Activated naive CD4-positive, alpha-beta T cell treated with anti-CD3 and anti-CD28 coated beads for 36 hours (primary cell): ENCODE data around the gene ELF5. TPM values are rescaled to one million over a fixed set of nuclear protein-coding genes. Genes with fewer than 3 reads are reported as not detected.

Source experiments
- CTCF ChIA-PET: fragments of 350-600 bp; sonication (Branson Sonifier 250); formaldehyde crosslinking; loops from one replicate; lab custom pipeline; 2021; ENCODE audit warnings: antibody characterized with exemption; lab: Charles Lee
- DNase-seq: peaks from one replicate; pipeline ENCODE4 v3.0.0-alpha.2; 2020
- H3K27ac Mint-ChIP-seq: one replicate; pipeline ENCODE4 v1.8.0; 2021; ENCODE audit warnings: mild to moderate bottlenecking, mixed read lengths
- H3K27me3 Mint-ChIP-seq: one replicate; pipeline ENCODE4 v1.8.0; 2021; ENCODE audit warnings: low read depth, mixed read lengths
- H3K36me3 Mint-ChIP-seq: one replicate; pipeline ENCODE4 v1.8.0; 2021; ENCODE audit warnings: low read depth, mixed read lengths
- H3K4me1 Mint-ChIP-seq: one replicate; pipeline ENCODE4 v1.8.0; 2021; ENCODE audit warnings: low read depth, mixed read lengths
- H3K4me3 Mint-ChIP-seq: one replicate; pipeline ENCODE4 v1.8.0; 2021; ENCODE audit warnings: mild to moderate bottlenecking, moderate library complexity, mixed read lengths
- H3K9me3 Mint-ChIP-seq: one replicate; pipeline ENCODE4 v1.8.0; 2021; ENCODE audit warnings: mixed read lengths
- intact Hi-C: fragments of 100-400 bp; cut with micrococcal nuclease; formaldehyde crosslinking; loops from one replicate; pipeline ENCODE4 v1.15.1; 2023
- total RNA-seq, 2 experiments: library from RNA; stranded (reverse); gene quantifications; one replicate each; pipeline ENCODE4 v1.2.3, GENCODE V29; 2021

The ELF5 gene
- total RNA-seq, 2 experiments from 2014 or later: not detected

GRCh38 chr11:34483106-34483874 lies 30.3 kb downstream of the ELF5 start:
- no peak overlapping the region for H3K27ac Mint-ChIP-seq
- no peaks in the 10 kb centered on the region for H3K27me3 Mint-ChIP-seq
- CTCF ChIA-PET: no interaction called here
- no peaks in the 10 kb centered on the region for H3K4me1 Mint-ChIP-seq
- intact Hi-C loops: no loop called here
- no peak overlapping the region for H3K4me3 Mint-ChIP-seq
- DNase-seq: no peak
- H3K9me3 Mint-ChIP-seq: no peaks in the 10 kb centered on the region
- no peaks in the 10 kb centered on the region for H3K36me3 Mint-ChIP-seq

GRCh38 chr11:34481307-34481706 lies 32.3 kb downstream of the ELF5 start:
- Mint-ChIP-seq H3K9me3 (no peaks in the 10 kb centered on the region), H3K27ac (no peak overlapping the region), H3K36me3 (no peaks in the 10 kb centered on the region), H3K27me3 (no peaks in the 10 kb centered on the region), H3K4me1 (no peaks in the 10 kb centered on the region), H3K4me3 (no peak overlapping the region)
- no peak for DNase-seq
- CTCF ChIA-PET: interaction anchor here (0.6 to 1.4 kb wide), 2 partner anchors 11 to 307 kb away, joined by 5 to 6 read pairs; no protein-coding TSS in a partner anchor
- intact Hi-C loops: no loop called here

DNA sequence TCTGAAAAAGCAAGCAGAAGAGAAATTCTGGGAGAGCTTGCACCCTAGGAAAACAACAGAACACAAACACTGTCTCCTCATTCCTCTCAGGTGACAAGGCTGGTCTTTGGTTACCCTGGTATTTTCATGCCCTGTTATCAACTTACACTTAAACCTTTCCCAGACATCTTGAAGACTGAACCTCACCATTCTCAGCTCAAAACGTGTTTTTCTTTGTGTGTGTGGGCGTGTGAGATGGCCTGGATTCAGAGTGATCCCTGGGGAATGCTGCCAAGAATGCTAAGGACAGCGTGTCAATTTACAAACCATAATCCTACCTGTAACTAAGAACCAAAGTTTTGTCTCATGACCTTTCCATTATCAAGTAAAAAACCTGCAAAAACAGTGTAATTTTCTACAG lies 33.3 kb downstream of the ELF5 start:
- intact Hi-C loops: no loop called here
- CTCF ChIA-PET: interaction anchor here (0.6 to 1.0 kb wide), 4 partner anchors 8 to 119 kb away, joined by 3 to 7 read pairs (median 5); no protein-coding TSS in a partner anchor
- no peaks in the 10 kb centered on the region for H3K9me3 Mint-ChIP-seq
- no peaks in the 10 kb centered on the region for H3K36me3 Mint-ChIP-seq
- no peak for DNase-seq
- no peak overlapping the region for H3K4me3 Mint-ChIP-seq
- no peak overlapping the region for H3K27ac Mint-ChIP-seq
- no peaks in the 10 kb centered on the region for H3K27me3 Mint-ChIP-seq
- no peaks in the 10 kb centered on the region for H3K4me1 Mint-ChIP-seq

- intact Hi-C loops: no loop called here
- CTCF ChIA-PET: no interaction called here
- H3K4me3 Mint-ChIP-seq: no peak overlapping the region
- H3K27ac Mint-ChIP-seq: no peak overlapping the region
- no peak for DNase-seq
- H3K36me3 Mint-ChIP-seq: no peaks in the 10 kb centered on the region
- no peaks in the 10 kb centered on the region for H3K9me3 Mint-ChIP-seq
- no peaks in the 10 kb centered on the region for H3K27me3 Mint-ChIP-seq
- no peaks in the 10 kb centered on the region for H3K4me1 Mint-ChIP-seq
These were observed 34.5 kb downstream of the ELF5 start for GRCh38 chr11:34478845-34479663.

GRCh38 chr11:34476849-34477248 lies 36.7 kb downstream of the ELF5 start:
- intact Hi-C loops: no loop called here
- H3K4me3 Mint-ChIP-seq: no peak overlapping the region
- H3K27ac Mint-ChIP-seq: no peak overlapping the region
- H3K4me1 Mint-ChIP-seq: no peaks in the 10 kb centered on the region
- no peaks in the 10 kb centered on the region for H3K9me3 Mint-ChIP-seq
- no peaks in the 10 kb centered on the region for H3K27me3 Mint-ChIP-seq
- CTCF ChIA-PET: no interaction called here
- no peaks in the 10 kb centered on the region for H3K36me3 Mint-ChIP-seq
- DNase-seq: no peak

- intact Hi-C loops: no loop called here
- Mint-ChIP-seq H3K4me1 (no peaks in the 10 kb centered on the region), H3K9me3 (no peaks in the 10 kb centered on the region), H3K27ac (no peak overlapping the region), H3K27me3 (no peaks in the 10 kb centered on the region), H3K4me3 (no peak overlapping the region), H3K36me3 (peaks cover 4% of the 10 kb centered on the region)
- CTCF ChIA-PET: interaction anchor here (0.6 kb wide), 2 partner anchors 11 to 31 kb away, joined by 3 to 5 read pairs; no protein-coding TSS in a partner anchor
- DNase-seq: no peak
These were observed 37.9 kb downstream of the ELF5 start for GRCh38 chr11:34475656-34476055.

- Mint-ChIP-seq H3K36me3 (peaks cover 4% of the 10 kb centered on the region), H3K4me3 (no peak overlapping the region), H3K9me3 (no peaks in the 10 kb centered on the region), H3K4me1 (no peaks in the 10 kb centered on the region), H3K27me3 (no peaks in the 10 kb centered on the region), H3K27ac (no peak overlapping the region)
- intact Hi-C loops: no loop called here
- no peak for DNase-seq
- CTCF ChIA-PET: no interaction called here
These were observed 39.9 kb downstream of the ELF5 start for GRCh38 chr11:34473603-34474169.

DNA sequence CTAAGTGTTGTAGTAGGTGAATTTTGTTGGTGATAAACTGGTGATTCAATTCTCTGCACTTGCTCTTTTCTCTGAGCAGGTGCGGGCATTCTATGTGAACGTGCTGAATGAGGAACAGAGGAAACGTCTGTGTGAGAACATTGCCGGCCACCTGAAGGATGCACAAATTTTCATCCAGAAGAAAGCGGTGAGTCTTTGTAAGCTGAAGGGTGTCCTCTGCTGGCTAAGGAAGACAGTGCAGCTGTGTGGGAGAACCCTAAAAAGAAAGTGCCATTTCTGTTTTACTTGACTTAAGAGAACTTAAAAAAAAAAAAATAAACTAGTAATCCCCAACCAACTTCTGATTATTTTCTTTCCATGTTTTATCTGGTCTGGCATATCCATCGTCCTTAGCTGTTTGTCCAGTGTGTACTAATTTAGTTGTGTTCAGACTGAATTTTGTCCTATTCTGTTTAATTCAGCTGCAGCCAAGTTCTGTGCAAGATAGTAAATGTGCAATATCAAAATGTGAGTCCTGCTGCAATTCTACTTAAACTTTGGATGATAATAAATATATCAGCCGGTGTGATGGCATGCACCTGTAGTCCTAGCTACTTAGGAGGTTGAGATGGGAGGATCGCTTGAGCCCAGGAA lies 45.3 kb downstream of the ELF5 start:
- intact Hi-C loops: loop anchor here (1.0 to 10.0 kb wide), 5 partner anchors 30 to 474 kb away; partner anchors contain the start of gene CAT
- Mint-ChIP-seq H3K9me3 (peaks cover 7% of the 10 kb centered on the region), H3K27ac (no peak overlapping the region), H3K4me1 (no peaks in the 10 kb centered on the region), H3K36me3 (peaks cover 31% of the 10 kb centered on the region), H3K27me3 (no peaks in the 10 kb centered on the region), H3K4me3 (no peak overlapping the region)
- CTCF ChIA-PET: interaction anchor here (0.6 to 3.2 kb wide), 34 partner anchors 12 to 807 kb away, joined by 3 to 31 read pairs (median 4); no protein-coding TSS in a partner anchor
- DNase-seq: peak; percentile 78

DNA sequence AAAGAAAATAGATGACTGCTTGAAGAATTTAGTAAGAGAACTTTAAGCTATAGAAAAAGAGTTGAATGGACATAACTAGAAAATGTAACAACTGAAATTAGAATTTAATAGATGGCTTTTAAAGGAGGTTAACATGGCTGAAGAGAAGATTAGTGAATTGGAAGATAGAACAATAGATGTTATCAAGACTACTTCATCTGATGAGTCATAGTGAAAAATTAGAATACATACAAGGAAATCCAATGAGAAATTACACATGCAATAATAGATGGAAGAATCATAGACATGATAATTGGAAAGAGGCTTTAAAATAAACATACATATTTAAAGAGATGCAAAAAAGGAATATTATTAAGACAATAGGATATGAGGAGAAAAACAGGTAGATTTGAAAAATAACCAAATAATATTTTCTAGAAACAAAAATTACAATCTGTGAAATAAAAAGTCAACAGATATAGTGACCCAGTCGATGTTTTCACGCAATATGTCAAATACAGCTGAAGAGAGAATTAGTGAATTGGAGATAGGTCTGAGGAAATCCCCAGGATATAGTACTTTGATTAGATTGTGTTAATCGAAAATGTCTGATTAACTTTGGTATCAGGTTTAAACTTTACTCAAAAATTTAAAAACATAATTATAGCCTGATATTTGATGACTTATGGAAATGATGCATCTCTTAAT lies 46.6 kb downstream of the ELF5 start:
- Mint-ChIP-seq H3K4me1 (no peaks in the 10 kb centered on the region), H3K36me3 (peaks cover 33% of the 10 kb centered on the region), H3K27me3 (no peaks in the 10 kb centered on the region), H3K27ac (no peak overlapping the region), H3K4me3 (no peak overlapping the region), H3K9me3 (peaks cover 7% of the 10 kb centered on the region)
- intact Hi-C loops: loop anchor here (10.0 kb wide), 1 partner anchor 472 kb away; no protein-coding TSS in a partner anchor
- no peak for DNase-seq
- CTCF ChIA-PET: interaction anchor here (0.7 to 3.2 kb wide), 14 partner anchors 10 to 325 kb away, joined by 3 to 31 read pairs (median 7); no protein-coding TSS in a partner anchor

- intact Hi-C loops: loop anchor here (10.0 kb wide), 1 partner anchor 470 kb away; no protein-coding TSS in a partner anchor
- CTCF ChIA-PET: interaction anchor here (0.6 to 1.0 kb wide), 3 partner anchors 11 to 107 kb away, joined by 3 read pairs; partner anchors contain the start of gene ABTB2
- Mint-ChIP-seq H3K4me3 (no peak overlapping the region), H3K9me3 (peaks cover 7% of the 10 kb centered on the region), H3K36me3 (peaks cover 30% of the 10 kb centered on the region), H3K27ac (peak overlapping the region; percentile 8), H3K27me3 (no peaks in the 10 kb centered on the region), H3K4me1 (no peaks in the 10 kb centered on the region)
- no peak for DNase-seq
These were observed 49.0 kb downstream of the ELF5 start for GRCh38 chr11:34464591-34465051.

DNA sequence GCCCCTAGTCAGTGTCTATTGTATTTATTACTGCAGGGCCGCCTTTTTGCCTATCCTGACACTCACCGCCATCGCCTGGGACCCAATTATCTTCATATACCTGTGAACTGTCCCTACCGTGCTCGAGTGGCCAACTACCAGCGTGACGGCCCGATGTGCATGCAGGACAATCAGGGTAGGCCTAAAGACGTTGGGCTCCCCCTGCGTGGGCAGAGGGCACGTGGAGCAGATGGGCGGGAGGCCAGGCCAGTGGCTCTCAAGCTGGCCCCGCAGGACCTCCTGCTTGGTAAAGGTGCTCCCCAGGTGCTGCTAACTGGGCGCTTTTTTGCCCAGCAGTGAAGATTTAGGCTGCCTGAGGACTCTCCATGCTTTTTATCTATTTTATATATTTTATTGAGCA lies 52.4 kb downstream of the ELF5 start:
- peaks cover 1% of the 10 kb centered on the region for H3K9me3 Mint-ChIP-seq
- no peak for DNase-seq
- intact Hi-C loops: loop anchor here (10.0 kb wide), 1 partner anchor 466 kb away; no protein-coding TSS in a partner anchor
- H3K36me3 Mint-ChIP-seq: peaks cover 31% of the 10 kb centered on the region
- CTCF ChIA-PET: no interaction called here
- no peaks in the 10 kb centered on the region for H3K27me3 Mint-ChIP-seq
- H3K4me3 Mint-ChIP-seq: no peak overlapping the region
- no peaks in the 10 kb centered on the region for H3K4me1 Mint-ChIP-seq
- H3K27ac Mint-ChIP-seq: no peak overlapping the region
